HCT116 (cell line): ENCODE data around the gene DNAH9. TPM values are rescaled to one million over a fixed set of nuclear protein-coding genes. Genes with fewer than 3 reads are reported as not detected.

ENCODE experiments used
- ATAC-seq: fragments of 200-7000 bp; cut with Tn5 transposase; 2 replicates; pipeline ENCODE4 v1.9.1; 2020; ENCODE audit warnings: mild to moderate bottlenecking, moderate library complexity
- BruUV-seq: library from RNA; stranded (reverse); fragments of 400-500 nt; replicated peaks from 2 replicates; lab custom pipeline; 2021; lab: Mats Ljungman, UMichigan
- CTCF ChIA-PET: fragments of 300-600 bp; sonication (Branson Sonifier 250); formaldehyde crosslinking; loops from one replicate; lab custom pipeline; 2021; ENCODE audit warnings: antibody characterized with exemption; lab: Charles Lee
- POLR2A ChIA-PET: fragments of 300-600, 350-600 bp; sonication (Branson Sonifier 250); formaldehyde crosslinking; loops from one replicate; lab custom pipeline; 2021; ENCODE audit warnings: antibody characterized with exemption; lab: Charles Lee
- RAD21 ChIA-PET, 2 experiments: fragments of 300-600 bp; sonication (Branson Sonifier 250); formaldehyde crosslinking; loops; one replicate each; lab custom pipeline; 2023; ENCODE audit warnings: low total read pairs in 2 of 2; ENCODE audit not compliant: uncharacterized antibody in 2 of 2, unreplicated experiment in 2 of 2, low non-redundant PET in 1 of 2; lab: Charles Lee
- DNase-seq: peaks from one replicate; pipeline ENCODE4 v3.0.0-alpha.2; 2010; ENCODE audit warnings: low read depth, low spot score
- H2AFZ ChIP-seq: fragments of 200-600 bp; shearing (Covaris generic), sonication (generic); 2 replicates; pipeline ENCODE4 v1.6.1; 2017; ENCODE audit warnings: low read depth, mixed run types, mixed read lengths, antibody characterized with exemption, low read length; ENCODE audit not compliant: poor library complexity, severe bottlenecking
- H3K27ac ChIP-seq: 2 replicates; pipeline ENCODE4 v1.5.1; 2012; ENCODE audit warnings: low read depth, low read length
- H3K27me3 ChIP-seq: fragments of 200-600 bp; sonication (generic); 2 replicates; pipeline ENCODE4 v1.6.1; 2016; ENCODE audit warnings: mixed run types, low read length, mixed read lengths; ENCODE audit not compliant: insufficient read depth
- H3K36me3 ChIP-seq, 2 experiments: fragments of 200-500 bp in 1 of 2; fragments of 200-600 bp in 1 of 2; sonication (Bioruptor generic) in 1 of 2; sonication (generic) in 1 of 2; 2 replicates each; pipeline versions ENCODE4 v1.5.1 to v1.6.1; 2014 to 2016; ENCODE audit warnings: low read length in 2 of 2, inconsistent platforms in 1 of 2, mixed read lengths in 1 of 2, mixed run types in 1 of 2; ENCODE audit not compliant: insufficient read depth in 2 of 2, control insufficient read depth in 1 of 2
- H3K4me1 ChIP-seq, 2 experiments: fragments of 200-600 bp in 1 of 2; sonication (generic) in 1 of 2; 2 replicates each; pipeline versions ENCODE4 v1.5.1 to v1.6.1; 2012 to 2017; ENCODE audit warnings: low read length in 2 of 2, inconsistent platforms in 1 of 2, mild to moderate bottlenecking in 1 of 2, mixed read lengths in 1 of 2, mixed run types in 1 of 2, moderate library complexity in 1 of 2; ENCODE audit not compliant: insufficient read depth in 2 of 2, control insufficient read depth in 1 of 2
- H3K4me2 ChIP-seq: fragments of 200-600 bp; sonication (generic); 2 replicates; pipeline ENCODE4 v1.6.1; 2017; ENCODE audit warnings: mixed run types, low read length, mixed read lengths
- H3K4me3 ChIP-seq, 2 experiments: fragments of 200-600 bp in 1 of 2; sonication (generic) in 1 of 2; replicated peaks in 1 of 2; 2 replicates each; pipeline ENCODE4 v1.5.1; 2011 to 2016; ENCODE audit warnings: low read length in 2 of 2, control low read depth in 1 of 2, low read depth in 1 of 2, mild to moderate bottlenecking in 1 of 2, mixed read lengths in 1 of 2, mixed run types in 1 of 2
- H3K79me2 ChIP-seq: fragments of 200-600 bp; sonication (generic); 2 replicates; pipeline ENCODE4 v1.6.1; 2017; ENCODE audit warnings: mild to moderate bottlenecking, mixed run types, low read length, moderate library complexity, mixed read lengths; ENCODE audit not compliant: insufficient read depth
- H3K9ac ChIP-seq: fragments of 200-600 bp; sonication (generic); 2 replicates; pipeline ENCODE4 v1.6.1; 2016; ENCODE audit warnings: low read length, mixed read lengths
- H3K9me2 ChIP-seq: fragments of 200-600 bp; sonication (generic), shearing (Covaris generic); 2 replicates; pipeline ENCODE4 v1.6.1; 2017; ENCODE audit warnings: mixed run types, mild to moderate bottlenecking, moderate library complexity; ENCODE audit not compliant: insufficient read depth
- H3K9me3 ChIP-seq, 2 experiments: fragments of 200-500 bp in 1 of 2; fragments of 200-600 bp in 1 of 2; sonication (Bioruptor generic) in 1 of 2; sonication (generic) in 1 of 2; 2 replicates each; pipeline ENCODE4 v1.6.1; 2014 to 2017; ENCODE audit warnings: low read length in 2 of 2, mixed read lengths in 2 of 2, inconsistent platforms in 1 of 2, low read depth in 1 of 2, mild to moderate bottlenecking in 1 of 2, mixed run types in 1 of 2, moderate library complexity in 1 of 2; ENCODE audit not compliant: control insufficient read depth in 1 of 2, insufficient read depth in 1 of 2
- H4K20me1 ChIP-seq: fragments of 200-600 bp; sonication (generic), shearing (Covaris generic); 2 replicates; pipeline ENCODE4 v1.6.1; 2017; ENCODE audit warnings: mixed run types, mild to moderate bottlenecking, moderate library complexity; ENCODE audit not compliant: insufficient read depth
- CEBPB ChIP-seq: IDR thresholded peaks from 2 replicates; pipeline ENCODE4 v1.6.1; 2012; ENCODE audit warnings: low read depth
- POLR2A ChIP-seq: IDR thresholded peaks from 2 replicates; pipeline ENCODE4 v1.7.0; 2011; ENCODE audit warnings: borderline replicate concordance; ENCODE audit not compliant: insufficient read depth, insufficient read length; ENCODE audit errors: extremely low read depth
- SIN3A ChIP-seq: IDR thresholded peaks from 2 replicates; pipeline ENCODE4 v1.6.1; 2012; ENCODE audit warnings: low read depth
- SP1 ChIP-seq: IDR thresholded peaks from 2 replicates; pipeline ENCODE4 v1.6.1; 2012; ENCODE audit warnings: low read depth
- ZNF274 ChIP-seq: fragments of 200-500 bp; sonication (Bioruptor generic); IDR thresholded peaks from 2 replicates; pipeline ENCODE4 v1.6.1; 2014; ENCODE audit warnings: mild to moderate bottlenecking, low read depth, low read length, inconsistent platforms
- intact Hi-C: fragments of 100-400 bp; cut with micrococcal nuclease; formaldehyde crosslinking; loops from 2 replicates; pipeline ENCODE4 v1.10.0; 2022
- total RNA-seq: library from RNA; stranded (reverse); gene quantifications from one replicate; pipeline ENCODE4 v1.2.1, GENCODE V29; 2021; ENCODE audit not compliant: unreplicated experiment

DNAH9 gene
- total RNA-seq, 1 experiment from 2014 or later, result not detected

GRCh38 chr17:11896199-11896598 is 297.9 kb downstream of the DNAH9 start:
- H3K27me3 ChIP-seq, result no peaks in the 10 kb centered on the region
- H2AFZ ChIP-seq, result no peak overlapping the region
- ChIA-PET RAD21 (no interaction called here), POLR2A (no interaction called here)
- H3K27ac ChIP-seq, result no peak overlapping the region
- no peak for ATAC-seq
- no peak overlapping the region for H3K4me3 ChIP-seq
- no peak overlapping the region for H3K9ac ChIP-seq
- H4K20me1 ChIP-seq, result no peaks in the 10 kb centered on the region
- BruUV-seq, result no TSS peak
- H3K79me2 ChIP-seq, result no peaks in the 10 kb centered on the region
- no peak for DNase-seq
- H3K36me3 ChIP-seq, result no peaks in the 10 kb centered on the region
- intact Hi-C loops, result no loop called here
- no peaks in the 10 kb centered on the region for H3K9me3 ChIP-seq
- no peak for TF ChIP-seq SP1
- TF ChIP-seq SIN3A, result no peak
- no peak for TF ChIP-seq CEBPB
- no peak for TF ChIP-seq POLR2A
- TF ChIP-seq, all 23 proteins: peak for 0
- no peaks in the 10 kb centered on the region for H3K9me2 ChIP-seq
- no peak overlapping the region for H3K4me2 ChIP-seq
- no peaks in the 10 kb centered on the region for H3K4me1 ChIP-seq
- CTCF ChIA-PET, result no interaction called here

- Histone ChIP-seq H4K20me1 (no peaks in the 10 kb centered on the region), H3K9me2 (no peaks in the 10 kb centered on the region), H3K4me3 (no peak overlapping the region), H3K27me3 (no peaks in the 10 kb centered on the region), H3K27ac (no peak overlapping the region), H3K79me2 (no peaks in the 10 kb centered on the region), H2AFZ (no peak overlapping the region), H3K4me1 (no peaks in the 10 kb centered on the region), H3K9me3 (no peaks in the 10 kb centered on the region), H3K4me2 (no peak overlapping the region), H3K36me3 (no peaks in the 10 kb centered on the region), H3K9ac (no peak overlapping the region)
- ChIA-PET POLR2A (interaction anchor here (1.0 kb wide), 1 partner anchor 99 kb away, joined by 3 read pairs; the partner anchor contains the start of gene ZNF18), RAD21 (no interaction called here), CTCF (no interaction called here)
- DNase-seq (no peak), ATAC-seq (no peak)
- intact Hi-C loops, result no loop called here
- TF ChIP-seq ZNF274, result no peak
- no TSS peak for BruUV-seq
Measured at GRCh38 chr17:11898526-11899235, 300.4 kb downstream of the DNAH9 start.
